ENCODE results near the gene CST11. TPM values are rescaled to one million over a fixed set of nuclear protein-coding genes. Genes with fewer than 3 reads are reported as not detected.

The CST11 gene
- total and polyA plus RNA-seq, 10 of the 15 experiments (the other 5 are each of a cell fraction or from before 2014, with no cell fraction given) = 0.33 TPM; not detected in 9

- TF ChIP-seq DPF2 (IDR thresholded peaks at IDR 0.05) (no peak), BCL11A (IDR thresholded peaks at IDR 0.05; ENCODE audit: low read depth, low read length) (no peak), ESRRA (IDR thresholded peaks at IDR 0.05; ENCODE audit: low read length) (no peak)
These were observed 14.0 kb downstream of the CST11 start (continued) for GRCh38 chr20:23438661-23439060.

- no peak overlapping the region for H3K4me2 ChIP-seq (ENCODE audit: control insufficient read depth, insufficient read depth)
- FAIRE-seq (no peak), ATAC-seq (no peak), DNase-seq (ENCODE audit: low read depth, low spot score) (no peak)
- ChIA-PET SMC1A (ENCODE audit: uncharacterized antibody, unreplicated experiment) (no interaction called here), CTCF (interaction anchor here (1.1 kb wide), 2 partner anchors 8 to 87 kb away, joined by 3 read pairs; partner anchors contain the start of gene NXT1), RAD21 (ENCODE audit: unreplicated experiment) (interaction anchor here (1.2 kb wide), 1 partner anchor 10 kb away, joined by 3 read pairs; no protein-coding TSS in a partner anchor), POLR2A (interaction anchor here (0.6 kb wide), 2 partner anchors 23 to 279 kb away, joined by 3 read pairs; no protein-coding TSS in a partner anchor)
- H3K4me1 ChIP-seq (ENCODE audit: control insufficient read depth, insufficient read depth, low read length) = no peaks in the 10 kb centered on the region
- H3K4me3 ChIP-seq = no peak overlapping the region
- no peaks in the 10 kb centered on the region for H3K79me2 ChIP-seq (ENCODE audit: control insufficient read depth, insufficient read depth, low read length)
- no peaks in the 10 kb centered on the region for H3K9me3 ChIP-seq (replicated peaks; ENCODE audit: control insufficient read depth, insufficient read depth, low read length)
- BruUV-seq (replicated peaks) = no TSS peak
- no peaks in the 10 kb centered on the region; a peak in 1 of 4 replicates for H3K27me3 ChIP-seq (replicated peaks in 1 of 2; ENCODE audit: control insufficient read depth in 2 of 2, insufficient read depth in 2 of 2, low read length in 1 of 2)
- H3K9ac ChIP-seq (ENCODE audit: control insufficient read depth, insufficient read depth, low read length) = no peak overlapping the region
- no peak for TF ChIP-seq NRF1 (conservative IDR thresholded peaks at IDR 0.05; ENCODE audit: low read depth, low read length)
- TF ChIP-seq KAT2A (conservative IDR thresholded peaks at IDR 0.05; ENCODE audit: control insufficient read depth, low read depth, low read length) = no peak
- TF ChIP-seq EED (IDR thresholded peaks at IDR 0.05; ENCODE audit: low read depth) = no peak
- TF ChIP-seq ELK1 (IDR thresholded peaks at IDR 0.05; ENCODE audit: low read depth, low read length) = no peak
- no peak for TF ChIP-seq EGR1 (IDR thresholded peaks at IDR 0.05; ENCODE audit: borderline replicate concordance in 1 of 2, low read depth in 2 of 2, low read length in 2 of 2)
- no peak for TF ChIP-seq STAT1 (conservative IDR thresholded peaks at IDR 0.05)
- no peak for TF ChIP-seq ZBTB4 (CRISPR knock-in tag; IDR thresholded peaks at IDR 0.05)
- TF ChIP-seq BRCA1 (IDR thresholded peaks at IDR 0.05; ENCODE audit: low read depth, low read length) = no peak
- TF ChIP-seq ZNF384 (IDR thresholded peaks at IDR 0.05; ENCODE audit: borderline replicate concordance, low read depth, low read length) = no peak
- TF ChIP-seq FOXM1 (IDR thresholded peaks at IDR 0.05; ENCODE audit: low read depth, low read length) = no peak
- TF ChIP-seq BCL11A (IDR thresholded peaks at IDR 0.05; ENCODE audit: low read depth, low read length) = no peak
- no peak for TF ChIP-seq MYC (IDR thresholded peaks at IDR 0.05; ENCODE audit: insufficient read depth, insufficient read length, insufficient replicate concordance, low read length, severe bottlenecking)
- no peak for TF ChIP-seq NR2C2 (IDR thresholded peaks at IDR 0.05; ENCODE audit: borderline replicate concordance, control insufficient read depth, insufficient read length, low read depth)
- no peak for TF ChIP-seq HDGF (IDR thresholded peaks at IDR 0.05)
- no peak overlapping the region for H2AFZ ChIP-seq (ENCODE audit: control insufficient read depth, low read depth, low read length)
- no peaks in the 10 kb centered on the region for H3K36me3 ChIP-seq (ENCODE audit: control insufficient read depth in 2 of 2, insufficient read depth in 2 of 2, low read length in 1 of 2)
- WGBS (ENCODE audit: insufficient coverage, insufficient replicate concordance, low lambda C conversion rate, missing lambda C conversion rate) = 34% methylated on average over 8 of the region's 9 CpGs
- intact Hi-C loops (cut with micrococcal nuclease; ENCODE audit: unreplicated experiment) (no loop called here), in situ Hi-C loops (cut with MboI) (loop anchor here (5.0 kb wide), 1 partner anchor 170 kb away; the partner anchor contains the start of gene CST9)
- no peaks in the 10 kb centered on the region for H4K20me1 ChIP-seq (ENCODE audit: control insufficient read depth, insufficient read depth)
- no peak overlapping the region for H3K27ac ChIP-seq (ENCODE audit: control insufficient read depth, insufficient read depth)
These were observed 15.4 kb downstream of the CST11 start for GRCh38 chr20:23437126-23437899.
